ENCODE data around the gene MRPL28.

DNA sequence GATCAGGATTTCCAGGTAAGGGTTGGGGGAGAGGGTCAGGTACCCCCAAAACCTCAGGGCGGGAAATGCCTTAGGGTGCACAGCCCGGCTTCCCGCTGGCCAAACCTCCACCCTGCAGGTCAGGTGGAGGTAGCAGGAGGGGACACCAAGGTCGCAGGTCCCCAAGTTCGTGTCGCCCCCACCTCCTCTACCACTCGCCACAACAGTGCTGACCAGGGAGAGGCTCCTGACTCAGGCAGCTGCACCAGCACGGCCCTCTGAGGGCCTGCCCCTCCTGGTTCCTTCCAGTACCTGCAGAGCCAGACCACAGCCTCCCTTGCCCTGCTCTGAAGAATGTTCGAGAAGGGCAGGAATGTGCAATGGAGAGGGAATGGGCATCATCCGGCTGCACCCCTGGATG, 3.9 kb downstream of the MRPL28 start:
- TF ChIP-seq, protein P1, sequence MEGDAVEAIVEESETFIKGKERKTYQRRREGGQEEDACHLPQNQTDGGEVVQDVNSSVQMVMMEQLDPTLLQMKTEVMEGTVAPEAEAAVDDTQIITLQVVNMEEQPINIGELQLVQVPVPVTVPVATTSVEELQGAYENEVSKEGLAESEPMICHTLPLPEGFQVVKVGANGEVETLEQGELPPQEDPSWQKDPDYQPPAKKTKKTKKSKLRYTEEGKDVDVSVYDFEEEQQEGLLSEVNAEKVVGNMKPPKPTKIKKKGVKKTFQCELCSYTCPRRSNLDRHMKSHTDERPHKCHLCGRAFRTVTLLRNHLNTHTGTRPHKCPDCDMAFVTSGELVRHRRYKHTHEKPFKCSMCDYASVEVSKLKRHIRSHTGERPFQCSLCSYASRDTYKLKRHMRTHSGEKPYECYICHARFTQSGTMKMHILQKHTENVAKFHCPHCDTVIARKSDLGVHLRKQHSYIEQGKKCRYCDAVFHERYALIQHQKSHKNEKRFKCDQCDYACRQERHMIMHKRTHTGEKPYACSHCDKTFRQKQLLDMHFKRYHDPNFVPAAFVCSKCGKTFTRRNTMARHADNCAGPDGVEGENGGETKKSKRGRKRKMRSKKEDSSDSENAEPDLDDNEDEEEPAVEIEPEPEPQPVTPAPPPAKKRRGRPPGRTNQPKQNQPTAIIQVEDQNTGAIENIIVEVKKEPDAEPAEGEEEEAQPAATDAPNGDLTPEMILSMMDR (IDR thresholded peaks at IDR 0.05), result no peak
- TF ChIP-seq POLR2A (IDR thresholded peaks at IDR 0.05), result no peak
- no peak for TF ChIP-seq EP300 (IDR thresholded peaks at IDR 0.05)

Measured in tibial nerve (tissue), 4 donors.